Eye (tissue), 1 donor: ENCODE measurements around the gene UBE2D4.
"Not testable (repeated sequence)": the region's sequence is repeated elsewhere in the genome, so short reads cannot be mapped to it uniquely, and the experiment has no call there.

ENCODE experiments used
- DNase-seq: peaks from one replicate; pipeline ENCODE4 v3.0.0-alpha.2; 2015

Gene UBE2D4

DNA sequence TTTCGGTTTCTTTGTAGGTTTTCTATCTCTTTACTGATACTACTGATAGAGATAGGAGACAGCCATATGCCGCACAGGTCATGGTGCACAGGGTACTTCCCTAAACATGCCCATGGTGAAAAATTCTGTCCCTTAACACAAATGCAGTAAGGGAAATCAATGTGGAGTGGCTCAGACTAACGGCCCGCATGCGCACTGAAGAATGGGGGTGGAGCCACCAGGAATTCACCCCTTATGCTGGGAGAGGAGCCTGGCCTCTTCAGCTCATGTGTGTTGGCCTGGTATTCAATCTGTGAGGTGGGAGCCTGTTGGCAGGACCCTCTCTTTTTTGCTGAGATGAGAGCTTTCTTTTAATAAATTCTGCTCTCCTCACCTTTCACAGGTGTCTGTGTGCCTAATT is 11.4 kb upstream of the UBE2D4 start:
- no peak for DNase-seq

DNA sequence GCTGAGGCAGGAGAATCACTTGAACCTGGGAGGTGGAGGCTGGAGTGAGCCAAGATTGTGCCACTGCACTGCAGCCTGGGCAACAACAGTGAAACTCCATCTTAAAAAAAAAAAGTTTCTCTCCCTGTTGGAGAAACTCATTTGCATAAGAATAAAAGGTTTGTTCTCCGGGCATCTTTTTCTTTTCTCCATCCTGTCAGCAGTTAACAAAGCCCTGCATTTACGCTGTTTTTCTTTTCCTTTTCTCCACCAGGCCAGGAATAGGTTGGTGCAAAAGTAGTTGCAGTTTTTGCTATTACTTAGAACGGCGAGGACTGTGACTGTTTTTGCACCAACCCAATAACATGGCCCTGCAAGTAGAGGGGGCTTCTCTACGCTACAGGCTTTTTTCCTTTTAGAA is 10.3 kb upstream of the UBE2D4 start:
- no peak for DNase-seq

DNA sequence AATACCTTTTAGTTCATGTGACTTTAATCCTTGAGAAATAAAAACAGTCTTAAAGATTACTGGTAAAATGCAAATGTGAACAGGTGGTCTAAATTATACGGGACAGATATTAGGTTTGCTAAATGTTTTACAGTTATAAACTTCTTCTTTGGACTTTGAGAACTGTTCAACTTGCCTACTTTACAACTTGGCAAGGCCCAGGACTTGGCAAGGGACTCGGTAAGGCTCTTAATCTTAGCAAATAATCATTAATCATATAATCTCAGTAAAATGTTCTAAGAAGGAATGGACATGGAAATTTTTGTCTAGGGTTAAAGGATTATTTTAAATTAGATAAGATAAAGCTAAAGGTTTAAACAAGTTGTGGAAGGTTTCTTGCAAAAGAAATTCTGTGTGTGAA is 4.8 kb upstream of the UBE2D4 start:
- DNase-seq = no peak

DNA sequence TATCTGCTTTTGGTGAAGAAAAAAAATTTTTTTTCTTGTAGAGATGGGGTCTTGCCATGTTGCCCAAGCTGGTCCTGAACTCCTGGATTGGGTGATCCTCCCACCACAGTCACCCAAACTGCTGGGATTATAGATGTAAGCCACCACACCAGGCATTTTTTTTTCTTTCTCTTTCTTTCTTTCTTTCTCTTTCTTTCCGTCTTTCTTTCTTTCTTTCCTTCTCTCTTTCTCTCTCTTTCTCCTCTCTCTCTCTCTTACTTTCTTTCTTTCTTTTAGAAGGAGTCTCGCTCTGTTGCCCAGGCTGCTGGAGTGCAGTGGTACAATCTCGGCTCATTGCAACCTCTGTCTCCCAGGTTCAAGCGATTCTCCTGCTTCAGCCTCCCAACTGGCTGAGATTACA is 3.5 kb upstream of the UBE2D4 start:
- DNase-seq = no peak

DNA sequence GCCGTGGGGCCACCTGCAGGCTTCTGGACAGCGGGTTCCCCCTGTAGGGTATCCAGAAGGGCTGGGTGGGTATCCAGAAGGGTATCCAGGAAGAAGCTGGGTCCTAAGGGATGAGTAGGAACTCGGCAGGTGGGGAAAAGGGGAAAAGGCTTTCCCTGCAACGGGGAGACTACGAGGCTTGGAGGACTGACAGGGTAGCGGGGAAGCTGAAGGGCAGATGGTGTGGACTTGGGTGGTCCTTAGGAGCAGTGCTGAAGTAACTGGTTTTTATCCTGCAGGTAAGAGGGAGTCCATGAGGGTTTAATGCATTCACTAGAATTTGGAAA is 525 bp downstream of the UBE2D4 start:
- no peak for DNase-seq

DNA sequence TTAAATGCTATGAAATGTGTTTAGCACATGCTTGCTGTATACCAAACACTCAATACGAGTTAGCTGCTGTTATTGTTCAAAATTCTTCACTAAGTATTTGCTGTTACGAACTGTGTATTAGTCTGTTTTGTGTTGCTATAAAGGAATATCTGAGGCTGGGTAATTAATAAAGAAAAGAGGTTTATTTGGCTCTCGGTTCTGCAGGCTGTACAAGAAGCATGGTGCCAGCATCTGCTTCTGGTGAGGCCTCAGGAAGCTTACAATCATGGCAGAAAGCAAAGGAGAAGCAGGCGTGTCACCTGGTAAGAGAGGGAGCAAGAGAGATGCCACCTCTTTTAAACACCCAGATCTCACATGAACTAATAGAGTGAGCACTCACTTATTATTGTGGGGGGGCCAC is 1.6 kb downstream of the UBE2D4 start:
- DNase-seq = no peak

DNA sequence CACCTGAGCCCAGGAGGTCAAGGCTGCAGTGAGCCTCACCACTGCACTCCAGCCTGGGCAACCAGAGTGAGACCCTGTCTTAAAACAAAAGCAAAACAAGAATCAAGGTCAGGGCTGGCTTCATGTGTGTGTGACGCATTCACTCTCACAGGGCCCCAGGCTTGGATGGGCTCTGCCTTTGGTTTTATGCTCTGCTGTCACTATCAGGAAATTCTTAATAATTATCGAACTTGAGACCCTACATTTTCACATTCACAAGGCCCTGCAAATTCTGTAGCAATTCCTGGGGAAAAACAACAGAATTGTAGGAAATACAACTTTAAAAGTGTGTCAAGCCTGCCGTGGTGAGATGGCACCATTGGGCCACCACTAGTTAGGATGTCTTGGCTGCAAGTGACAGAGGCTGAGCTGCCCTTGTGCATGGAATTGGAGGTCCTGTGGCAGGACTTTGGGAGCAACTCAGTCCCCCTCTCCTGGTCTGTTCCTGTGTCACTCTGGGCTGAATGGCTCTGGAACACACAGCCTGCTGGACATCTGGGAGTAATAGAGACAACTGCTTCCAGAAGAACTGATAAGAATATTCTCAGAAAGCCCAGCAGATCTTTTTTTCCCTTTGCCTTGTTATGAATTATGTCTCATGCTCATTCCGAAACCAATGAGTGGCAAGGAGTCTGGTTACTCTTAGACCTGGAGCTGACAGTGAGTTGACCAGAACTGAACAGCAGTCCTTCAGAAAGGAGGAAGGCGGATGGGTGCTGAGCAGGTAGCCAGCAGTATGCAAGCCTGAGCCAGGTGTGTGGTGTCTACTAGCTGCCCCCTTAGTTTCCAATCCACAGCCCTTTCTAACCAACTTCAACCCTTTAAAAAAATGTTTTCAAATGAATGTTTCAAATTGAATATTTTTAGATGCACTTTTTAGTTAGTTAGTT is 3.6 kb downstream of the UBE2D4 start:
- no peak for DNase-seq

DNA sequence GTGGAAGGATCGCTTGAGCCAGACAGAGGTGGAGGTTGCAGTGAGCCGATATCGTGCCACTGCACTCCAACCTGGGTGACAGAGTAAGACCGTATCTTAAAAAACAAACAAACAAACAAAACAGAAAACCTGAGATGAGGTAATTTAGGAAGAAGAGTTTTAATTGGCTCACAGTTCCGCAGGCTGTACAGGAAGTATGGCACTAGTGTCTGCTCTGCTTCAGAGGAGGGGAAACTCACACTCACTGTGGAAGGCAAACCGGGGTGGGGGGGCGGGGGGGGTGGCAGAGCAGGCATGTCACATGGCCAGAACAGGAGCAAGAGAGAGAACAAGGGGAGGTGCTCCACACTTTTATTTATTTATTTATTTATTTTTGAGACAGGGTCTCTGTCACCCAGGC is 5.1 kb downstream of the UBE2D4 start:
- no peak for DNase-seq

DNA sequence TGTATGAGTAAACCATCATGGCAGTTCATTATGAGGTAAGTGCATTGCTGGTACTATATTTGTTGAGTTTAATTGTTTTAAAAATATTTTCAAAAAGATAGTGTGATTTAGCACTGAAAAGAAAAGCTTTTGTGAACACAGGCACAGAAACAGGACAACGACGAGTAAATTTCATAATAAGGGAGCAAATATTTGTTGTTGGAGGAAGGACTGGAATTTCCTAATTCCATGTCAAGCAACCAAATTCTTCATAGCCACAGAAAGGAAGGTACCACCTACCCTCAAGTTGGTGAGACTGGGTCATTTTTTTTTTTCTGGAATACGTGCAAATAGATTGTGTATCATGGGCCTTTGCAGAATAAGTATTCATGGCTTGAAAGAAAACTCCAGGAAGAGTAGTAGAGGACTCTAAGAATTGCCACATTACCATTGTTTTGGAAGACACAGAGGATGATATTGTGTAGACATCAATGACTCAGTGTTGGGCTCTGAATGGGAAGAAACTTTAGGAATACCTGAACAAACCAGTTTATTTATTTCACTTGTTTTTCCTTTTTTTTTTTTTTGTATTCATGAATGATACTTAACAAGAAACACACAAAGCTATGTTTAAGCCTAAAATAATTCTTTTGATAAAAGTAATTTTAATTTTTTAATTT is 7.8 kb downstream of the UBE2D4 start:
- DNase-seq = no peak

DNA sequence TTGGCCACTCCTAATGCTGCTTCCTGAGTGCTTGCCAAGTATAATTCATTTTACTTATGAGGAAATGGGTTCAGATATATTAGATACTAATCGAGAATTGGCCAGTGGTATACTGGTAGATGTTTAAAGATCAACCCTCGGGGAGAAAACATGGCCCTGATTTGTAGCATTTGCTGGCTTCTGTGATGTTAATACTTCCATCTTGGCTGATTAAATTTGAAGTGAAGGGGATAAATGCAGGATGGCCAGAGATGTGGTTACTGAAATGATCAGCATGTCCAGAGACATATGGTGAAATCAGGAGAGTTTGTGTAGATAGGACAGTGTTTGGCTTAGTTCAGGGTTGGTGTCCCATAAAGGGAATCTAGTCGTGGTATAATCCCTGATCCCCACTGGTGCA is 11.2 kb downstream of the UBE2D4 start:
- DNase-seq = no peak

DNA sequence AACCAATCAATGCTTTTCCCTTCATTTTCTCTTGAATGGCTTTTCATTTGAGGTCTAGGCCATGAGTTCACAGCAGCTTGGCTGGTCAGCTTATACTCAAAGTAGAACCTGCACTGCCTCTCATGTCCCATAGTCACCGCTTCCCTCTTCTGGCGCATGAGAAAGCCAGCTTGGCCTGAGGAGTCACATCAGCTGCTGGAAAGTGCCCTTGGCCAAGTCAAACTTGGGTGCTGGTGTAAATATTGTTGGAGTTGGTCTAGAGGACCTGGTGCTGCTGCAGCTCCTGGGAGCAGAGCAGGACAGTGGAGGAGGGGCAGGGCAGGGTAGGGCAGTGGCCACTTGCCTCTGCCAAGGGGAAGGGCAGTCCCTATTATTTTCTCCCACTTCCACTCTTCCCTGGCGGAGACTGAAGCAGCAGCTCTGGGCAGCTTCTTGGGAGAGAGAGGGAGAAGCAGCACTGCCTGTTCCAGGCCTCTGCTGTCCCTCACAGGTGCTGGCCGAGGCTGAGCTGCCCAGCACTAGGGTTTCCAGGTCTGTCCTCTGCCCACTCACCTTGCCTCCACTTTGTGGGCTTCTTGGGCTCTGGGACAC is 12.8 kb downstream of the UBE2D4 start:
- no peak for DNase-seq

DNA sequence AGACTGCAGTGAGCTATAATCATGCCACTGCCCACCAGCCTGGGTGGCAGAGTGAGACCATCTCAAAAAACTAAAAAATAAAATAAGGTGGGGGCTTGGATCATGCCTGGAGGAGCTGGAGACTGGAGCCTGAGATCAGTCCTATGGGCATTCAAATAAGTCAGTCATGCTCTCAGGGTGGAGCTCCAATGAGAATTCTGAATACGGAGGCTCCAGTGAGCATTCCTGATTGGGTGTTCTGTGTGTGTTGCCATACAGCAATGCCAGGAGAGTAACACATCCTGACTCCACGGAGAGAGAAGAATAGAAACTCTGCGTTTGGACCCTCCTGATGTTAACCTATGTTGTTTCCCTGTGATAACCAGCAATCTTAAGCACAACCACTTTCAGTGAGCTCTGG is 16.0 kb downstream of the UBE2D4 start:
- DNase-seq = no peak

DNA sequence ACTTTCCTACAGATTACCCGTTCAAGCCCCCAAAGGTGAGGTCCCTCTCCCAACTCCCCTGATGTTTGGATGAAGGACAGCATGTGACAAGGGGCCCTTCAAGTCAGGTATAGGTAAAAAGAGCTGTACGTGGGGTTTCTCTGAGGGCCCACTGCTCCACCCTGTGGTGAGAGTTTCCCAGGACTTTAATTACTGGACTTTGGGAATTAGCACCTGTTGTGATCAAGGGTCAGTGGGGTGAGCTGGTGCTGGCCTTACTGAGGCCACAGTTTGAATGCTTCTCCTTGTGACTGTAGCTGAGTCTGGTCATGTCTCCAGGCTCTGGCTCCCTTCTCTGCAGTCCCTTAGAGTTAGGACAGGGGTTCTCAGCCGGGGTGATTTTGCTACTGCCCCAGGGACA is 16.8 kb downstream of the UBE2D4 start:
- DNase-seq = no peak

DNA sequence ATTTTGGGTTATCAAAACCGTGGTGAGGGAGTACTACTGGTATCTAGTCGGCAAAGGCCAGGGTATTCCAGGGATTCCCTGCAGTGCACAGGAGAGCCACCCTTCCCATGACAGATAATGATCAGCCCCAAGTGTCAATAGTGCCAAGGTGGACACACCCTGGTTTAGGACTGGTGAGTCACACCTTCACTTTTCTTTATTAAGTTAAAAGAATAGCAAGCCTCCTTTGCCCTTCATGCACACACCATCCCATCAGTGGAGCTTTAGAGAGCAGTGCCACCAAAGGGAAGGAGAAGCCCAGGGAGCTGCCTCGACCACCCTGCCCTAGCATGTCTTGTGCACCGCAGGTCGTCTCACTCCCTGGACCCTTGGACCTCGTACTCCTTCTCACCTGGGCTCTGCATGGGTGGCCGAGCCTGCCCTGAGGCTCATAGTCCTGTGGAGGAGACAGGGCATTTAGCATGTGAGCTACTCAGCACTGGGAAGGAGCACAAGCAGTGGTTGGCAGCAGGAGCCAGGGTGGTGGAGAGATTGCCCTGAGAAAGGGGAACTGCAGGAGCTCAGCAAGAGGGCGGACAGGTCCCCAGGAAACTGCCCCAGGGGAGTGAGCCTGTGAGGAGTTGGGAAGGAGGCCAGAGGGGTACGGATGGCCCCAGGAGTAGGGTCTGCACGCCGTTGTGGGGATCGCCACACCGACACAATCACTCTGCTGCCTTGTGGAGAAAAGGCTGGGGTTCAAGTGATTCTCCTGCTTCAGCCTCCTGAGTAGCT is 17.4 kb downstream of the UBE2D4 start:
- no peak for DNase-seq

DNA sequence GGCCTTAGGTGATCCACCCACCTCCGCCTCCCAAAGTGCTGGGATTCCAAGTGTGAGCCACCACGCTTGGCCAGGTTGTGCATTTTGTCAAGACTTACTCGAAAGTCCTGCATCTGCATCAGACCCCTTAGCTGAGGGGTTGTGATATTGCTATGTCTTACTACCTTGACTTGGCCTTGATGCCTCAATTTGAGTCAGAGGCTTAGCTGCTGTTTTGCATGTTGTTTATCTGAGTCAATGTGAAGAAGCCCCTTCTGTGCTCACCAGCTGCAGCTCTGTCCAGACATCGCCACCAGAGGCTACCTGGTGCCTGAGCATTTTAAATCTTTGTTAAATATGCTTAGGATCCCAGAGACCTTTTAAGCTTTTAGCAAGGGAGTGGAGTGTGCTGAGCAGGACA is 18.1 kb downstream of the UBE2D4 start:
- DNase-seq = no peak

DNA sequence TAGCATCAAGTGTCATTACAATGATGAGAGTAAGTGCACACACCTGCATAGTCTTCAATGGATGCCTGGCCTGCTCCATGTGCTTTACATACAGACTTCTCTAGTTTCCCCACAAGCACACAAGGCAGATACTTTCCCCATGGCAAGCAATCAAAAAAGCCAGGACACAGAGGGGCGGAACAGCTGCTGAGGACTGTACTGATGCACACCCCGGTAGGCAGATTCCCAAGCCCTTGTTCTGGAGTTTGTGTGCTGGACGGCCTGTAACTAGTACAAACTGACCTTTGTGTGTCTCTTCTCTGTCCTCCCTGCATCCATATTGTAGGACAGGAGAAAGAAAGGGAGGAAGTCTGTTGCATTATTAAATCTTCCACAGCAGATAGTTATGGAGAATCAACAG is 25.8 kb downstream of the UBE2D4 start:
- no peak for DNase-seq

DNA sequence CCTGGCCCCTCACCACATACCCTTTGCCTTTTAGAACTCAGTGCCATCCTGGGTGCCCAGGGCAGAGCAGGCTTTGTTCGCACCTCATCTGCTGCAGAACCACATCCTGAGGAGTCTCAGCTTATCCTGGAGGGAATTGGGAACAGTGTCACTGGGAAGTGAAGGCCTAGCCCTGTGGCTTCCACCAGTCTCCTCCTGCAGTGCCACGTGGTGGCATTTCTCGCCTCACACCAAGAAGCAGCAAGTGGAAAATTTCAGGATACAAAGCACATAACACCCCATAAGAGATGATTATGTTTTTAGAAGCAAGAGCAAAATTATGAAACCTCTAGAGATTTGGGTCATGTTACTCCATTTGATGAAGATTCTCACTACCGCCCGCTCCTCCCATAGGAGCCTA is 26.8 kb downstream of the UBE2D4 start:
- no peak for DNase-seq

DNA sequence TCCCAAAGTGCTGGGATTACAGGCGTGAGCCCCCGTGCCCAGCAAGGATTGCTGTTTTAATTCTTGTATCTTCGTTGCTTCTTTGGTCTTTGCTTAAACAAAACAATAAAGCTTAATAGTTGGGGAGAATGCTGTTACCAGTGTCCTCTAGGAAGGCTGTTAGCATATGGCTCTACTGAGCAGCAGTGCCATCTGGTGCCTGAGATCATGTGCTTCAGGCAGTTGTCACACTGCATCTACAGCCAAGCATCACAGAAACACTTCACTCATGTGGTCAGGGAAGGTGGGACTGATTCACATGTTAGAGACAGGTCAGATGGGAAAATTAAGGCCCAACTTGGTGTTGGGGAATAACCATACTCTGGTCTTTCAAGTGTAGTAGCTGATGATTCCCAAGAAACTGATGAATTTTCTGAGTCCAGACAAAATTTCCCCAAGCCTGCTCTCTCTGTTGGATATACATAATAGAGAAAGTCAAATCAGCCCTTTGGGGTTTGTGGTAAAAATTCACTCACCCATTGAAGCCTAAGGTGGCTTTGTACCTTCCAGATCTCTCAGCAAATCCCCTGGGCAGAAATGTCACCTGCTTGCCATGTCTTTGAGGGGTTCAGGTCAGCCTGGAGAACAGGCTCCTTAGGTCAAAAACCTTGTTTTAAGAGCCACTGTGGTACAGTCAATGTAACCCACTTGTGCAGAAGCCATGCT is 28.4 kb downstream of the UBE2D4 start:
- DNase-seq = peak; percentile 70

DNA sequence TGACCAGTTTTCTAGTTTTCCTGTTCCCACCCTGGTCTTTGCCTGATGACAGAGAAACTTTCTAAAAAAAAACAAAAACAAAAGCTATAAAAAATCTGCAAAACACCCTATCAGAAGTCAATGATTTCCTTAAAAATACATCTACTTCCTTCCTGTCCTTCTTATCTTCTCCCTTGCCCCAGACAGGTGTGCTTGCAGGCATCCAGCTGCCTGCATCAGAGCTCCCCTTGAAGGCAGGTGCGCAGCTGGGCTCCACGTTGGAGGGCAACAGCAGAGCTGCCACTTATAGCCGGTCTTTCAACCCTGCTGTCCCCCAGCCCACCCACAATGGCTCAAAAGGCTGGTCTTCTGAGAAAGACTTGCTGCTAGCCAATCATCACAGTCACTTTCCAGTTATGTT is 29.8 kb downstream of the UBE2D4 start:
- DNase-seq = no peak

DNA sequence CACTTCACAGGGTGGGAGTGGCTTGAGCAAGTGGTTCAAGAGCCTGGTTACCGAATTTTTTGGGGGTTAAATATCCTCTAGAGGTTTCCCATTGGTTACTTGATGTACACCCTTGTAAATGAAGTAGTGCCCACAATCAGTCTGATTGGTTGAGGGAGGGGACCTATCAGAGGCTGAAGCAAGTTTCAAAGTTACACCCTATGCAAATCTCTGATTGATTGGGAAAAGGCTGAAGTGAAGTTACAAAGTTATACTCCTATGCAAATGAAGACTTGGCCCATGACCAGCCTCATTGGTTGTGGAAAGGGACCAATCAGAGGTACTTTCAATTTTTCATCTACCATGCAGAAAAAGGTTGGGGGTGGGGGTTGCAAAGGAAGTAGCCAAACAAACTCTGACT is 34.7 kb downstream of the UBE2D4 start:
- DNase-seq = no peak

DNA sequence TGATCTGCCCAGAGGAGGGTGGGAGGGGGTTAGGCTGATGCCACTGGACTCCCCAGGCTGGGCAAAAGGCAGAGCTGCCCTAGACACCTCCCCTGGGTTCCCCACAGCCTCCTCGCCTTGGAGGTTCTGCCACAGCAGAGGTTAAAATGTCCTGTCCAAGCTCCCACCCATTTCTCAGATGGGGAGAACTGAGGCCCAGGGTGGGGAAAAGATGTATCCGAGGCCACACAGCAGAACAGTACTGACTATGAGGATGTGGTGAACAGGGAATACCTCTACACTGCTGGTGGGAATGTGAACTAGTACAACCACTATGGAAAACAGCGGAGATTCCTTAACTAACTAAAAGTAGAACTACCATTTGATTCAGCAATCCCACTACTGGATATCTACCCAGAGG is 40.2 kb downstream of the UBE2D4 start:
- not testable (repeated sequence) for DNase-seq

DNA sequence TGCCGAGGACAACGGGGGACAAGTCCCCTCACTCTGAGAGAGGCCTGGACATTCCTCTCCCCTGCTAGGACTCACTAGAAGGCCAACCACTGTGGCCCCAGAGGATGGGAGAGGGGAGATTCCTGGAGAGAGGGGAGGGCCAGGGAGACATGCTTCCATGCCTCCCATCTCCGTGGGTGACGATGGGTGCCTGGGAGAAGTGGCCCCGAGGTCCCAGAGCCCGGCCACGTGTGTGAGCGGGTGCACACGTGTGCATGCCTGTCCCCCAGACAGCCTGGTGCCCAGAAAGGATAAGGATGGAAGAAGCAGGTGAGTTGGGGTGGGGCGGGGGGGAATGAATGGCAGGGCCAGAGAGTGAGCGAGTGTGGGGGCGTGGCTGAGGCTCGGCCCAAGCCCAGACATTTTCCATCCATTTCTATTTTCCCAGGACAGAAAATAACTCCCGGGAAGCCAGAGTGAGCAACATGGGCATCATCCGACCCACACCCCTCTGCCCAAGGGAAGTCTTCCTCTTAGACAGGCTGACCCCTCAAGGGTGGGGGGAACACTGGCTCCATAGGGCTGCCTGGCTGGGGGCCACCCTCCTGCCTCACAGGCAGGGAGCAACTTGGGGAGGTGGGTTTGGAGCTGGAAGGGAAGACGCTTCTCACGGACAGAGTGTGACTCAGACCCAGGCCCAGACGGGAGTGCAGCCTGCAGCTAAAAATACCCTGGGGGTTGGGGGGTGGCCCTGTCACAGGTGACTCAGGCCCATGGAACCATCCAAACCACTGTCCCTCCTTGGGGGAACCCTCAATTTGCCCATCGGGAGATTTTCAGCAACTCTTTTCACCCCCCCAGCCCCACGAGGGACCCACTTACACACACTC is 42.2 kb downstream of the UBE2D4 start:
- not testable (repeated sequence) for DNase-seq
